ENCODE measurements around the gene EHF.
A peak's percentile ranks its signal among the peaks of the same experiment; 100 is the strongest.

The EHF gene

DNA sequence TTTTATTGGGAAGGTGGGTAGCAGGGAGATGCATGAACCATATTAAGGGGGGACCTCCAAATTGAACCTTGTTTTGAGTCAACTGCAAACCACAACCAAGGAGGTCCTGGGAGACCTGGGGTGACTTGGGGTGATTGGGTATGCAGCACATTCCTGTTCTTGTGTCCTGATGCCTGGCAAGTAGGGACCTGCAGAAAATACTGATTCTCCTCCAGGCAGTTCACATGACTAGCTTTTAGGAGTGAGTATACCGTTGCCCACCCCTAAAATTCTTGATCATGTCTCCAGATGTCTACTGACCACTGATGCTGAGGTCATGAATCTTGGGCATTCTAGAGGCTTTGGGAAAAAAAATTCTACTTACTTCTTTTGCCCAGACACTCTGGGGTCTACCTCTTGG is 6.3 kb downstream of the EHF start:
- DNase-seq, result no peak

DNA sequence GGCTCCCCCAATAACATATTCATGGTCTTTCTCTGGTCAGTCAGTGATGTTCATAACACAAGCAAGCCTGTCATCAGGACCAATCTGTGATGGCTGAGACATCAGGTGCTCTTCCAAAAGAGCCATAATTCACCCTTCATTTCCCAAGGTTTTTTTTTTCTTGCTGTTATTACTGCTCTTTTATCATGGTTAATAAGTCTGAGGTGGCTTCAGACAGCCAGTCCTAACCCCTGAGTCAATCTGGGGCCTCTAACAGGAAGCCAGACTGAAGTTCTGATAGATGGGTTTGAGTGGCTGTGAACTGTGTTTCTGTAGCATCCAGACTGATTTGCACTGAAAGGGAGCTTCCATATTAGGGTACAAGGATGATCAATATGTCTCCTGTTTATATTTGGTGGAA is 8.8 kb downstream of the EHF start:
- peak; percentile 25 for DNase-seq

DNA sequence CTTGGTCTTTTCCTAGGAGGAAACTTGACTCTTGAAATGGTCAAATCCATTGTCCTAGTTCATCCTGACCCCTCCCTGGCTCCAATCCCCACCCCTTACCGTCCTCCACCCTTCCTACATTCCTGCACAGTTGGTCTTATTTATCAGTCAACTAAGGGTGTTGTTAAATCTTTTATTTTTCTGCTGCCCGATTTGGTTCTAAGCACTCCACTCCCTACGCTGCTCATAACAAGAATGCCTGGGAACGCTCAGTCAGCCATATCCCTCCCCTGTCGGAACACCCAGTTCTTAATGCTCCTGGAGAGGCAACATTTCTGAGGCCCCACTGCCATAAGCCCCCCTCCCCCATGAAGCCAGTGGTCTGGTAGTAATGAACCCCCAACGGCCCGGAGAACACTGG is 9.7 kb downstream of the EHF start:
- DNase-seq, result no peak

DNA sequence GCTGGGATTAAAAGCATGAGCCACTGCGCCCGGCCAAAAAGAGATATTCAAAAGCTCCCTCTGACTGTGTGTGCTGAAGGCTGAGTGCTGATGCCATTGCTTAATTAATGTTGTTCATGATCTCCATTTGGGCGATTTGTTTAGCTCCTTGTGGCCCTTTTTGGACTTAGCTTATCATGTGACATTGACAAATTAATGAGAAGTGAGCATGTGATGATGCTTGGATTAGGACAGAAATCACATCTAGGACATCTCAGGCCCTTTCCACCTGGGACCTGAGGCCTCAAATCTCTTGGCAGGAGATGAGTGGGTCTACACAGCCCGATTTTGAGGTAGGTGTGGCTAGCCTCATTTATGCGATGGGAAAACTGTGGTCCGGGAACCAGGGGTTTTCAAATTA is 10.4 kb downstream of the EHF start:
- peak; percentile 54 for DNase-seq

DNA sequence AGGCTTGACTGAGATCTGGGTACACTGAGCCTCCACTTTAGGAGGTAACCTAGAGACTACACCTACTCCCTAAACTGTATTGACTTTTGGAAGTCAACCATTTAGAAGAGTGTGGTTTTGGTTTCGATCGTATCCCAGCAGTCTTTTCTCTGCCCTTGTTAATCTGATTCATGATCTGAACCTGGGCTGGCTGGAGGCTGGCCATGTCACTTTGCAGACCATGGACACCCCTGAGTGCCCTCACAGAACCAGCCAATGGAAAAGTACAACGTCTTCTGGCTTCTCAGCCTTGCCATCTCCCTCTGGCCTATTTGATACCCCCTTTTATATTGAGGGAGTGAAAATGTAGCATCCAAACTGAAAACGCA is 10.8 kb downstream of the EHF start:
- peak; percentile 91 for DNase-seq

DNA sequence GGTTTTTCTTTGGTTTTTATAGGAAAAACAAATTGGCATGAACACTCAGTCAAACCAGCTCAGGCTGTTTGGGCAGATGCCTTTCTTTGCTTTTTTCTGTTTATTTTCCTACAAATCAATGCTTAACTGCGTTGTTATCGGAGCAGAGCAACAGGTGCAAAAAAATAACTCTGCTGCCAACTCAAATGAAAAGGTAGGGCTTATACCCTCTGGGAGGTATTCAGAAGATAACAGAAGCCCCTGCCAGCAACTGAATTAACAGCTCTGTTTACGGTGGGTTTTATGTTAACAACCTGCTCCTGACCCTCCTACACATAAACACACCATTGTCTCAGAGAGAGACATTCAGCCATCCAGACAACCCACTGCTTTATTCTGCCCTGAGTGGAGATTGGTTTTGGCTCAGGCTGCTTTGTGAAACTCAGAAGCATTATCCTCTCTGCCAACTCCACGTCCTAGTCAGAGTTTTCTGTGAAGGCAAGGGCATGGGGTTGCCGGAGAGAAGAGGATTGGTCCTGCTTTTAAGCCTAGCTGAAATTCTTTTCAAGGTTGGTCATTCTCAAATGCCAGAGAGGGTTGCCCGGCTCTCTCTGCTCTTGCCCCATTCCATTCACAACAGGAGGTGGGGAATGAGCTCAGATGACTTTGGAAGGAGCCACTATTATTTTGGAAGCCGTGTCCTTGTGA is 11.4 kb downstream of the EHF start:
- peak; percentile 96 for DNase-seq

DNA sequence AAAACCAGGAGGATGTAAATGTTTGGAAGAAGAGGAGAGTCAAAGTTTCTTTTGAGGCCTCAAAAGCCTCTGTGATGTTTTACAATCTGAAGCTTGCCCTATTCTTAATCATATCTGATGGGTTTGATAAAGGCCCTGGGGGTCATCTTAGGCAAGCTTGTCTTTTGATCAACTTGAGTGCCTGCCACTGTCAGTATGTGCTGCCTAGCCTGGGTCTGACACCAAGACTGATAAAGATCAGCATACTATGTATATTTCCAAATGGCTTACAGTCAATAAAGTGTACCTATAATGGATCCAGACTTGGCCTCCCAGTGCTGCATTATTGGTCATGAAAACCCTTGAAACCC is 12.7 kb downstream of the EHF start:
- peak; percentile 67 for DNase-seq

DNA sequence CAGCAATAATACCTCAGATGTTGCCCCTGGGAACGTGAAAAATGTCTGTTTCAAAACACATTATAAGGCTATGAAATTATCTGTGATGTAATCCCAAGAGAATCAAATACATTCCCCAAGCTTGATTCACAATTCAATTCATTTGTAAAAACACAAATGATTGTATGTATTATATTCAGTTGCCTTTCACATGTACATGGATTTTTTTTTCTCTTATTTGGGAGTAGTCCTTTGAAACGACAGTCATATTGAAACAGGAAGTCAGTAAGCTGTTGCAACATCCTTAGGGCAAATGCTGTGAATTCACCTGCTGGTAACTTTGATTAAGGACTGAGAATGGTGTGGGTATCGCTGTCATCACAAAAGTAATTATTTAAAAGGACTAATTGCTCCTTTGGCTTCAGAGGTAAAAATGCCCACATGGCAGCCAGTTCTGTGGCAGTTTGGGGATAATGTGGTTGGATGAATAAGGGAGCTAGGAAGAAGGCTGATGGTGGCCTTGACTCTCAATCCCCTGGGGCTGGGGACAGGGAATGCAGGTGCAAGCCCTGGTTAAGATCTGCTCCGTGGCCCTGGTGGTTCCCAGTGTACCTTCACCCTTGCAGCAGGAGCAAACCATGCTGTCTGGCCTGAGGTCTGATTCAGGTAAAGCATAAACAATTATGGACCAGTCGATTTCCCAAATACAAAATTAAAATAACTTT is 13.2 kb downstream of the EHF start:
- DNase-seq, result peak; percentile 87

DNA sequence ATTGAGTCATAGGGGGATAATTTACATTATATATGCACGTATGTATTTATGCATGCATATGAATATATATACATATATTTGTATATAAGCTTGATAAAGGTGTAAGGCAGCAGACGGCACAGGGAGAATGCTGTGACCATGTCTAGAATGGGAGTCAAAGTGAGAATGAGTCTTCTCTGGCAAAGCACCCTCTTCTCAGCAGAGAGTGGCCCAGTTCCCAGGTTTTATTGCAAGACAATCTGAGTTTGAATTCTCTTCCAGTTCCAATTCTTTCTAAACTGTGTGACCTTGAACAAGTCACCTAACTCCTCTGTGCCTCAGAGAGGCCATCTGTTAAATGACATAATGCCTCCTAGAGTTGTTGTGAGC is 13.8 kb downstream of the EHF start:
- peak; percentile 13 for DNase-seq

DNA sequence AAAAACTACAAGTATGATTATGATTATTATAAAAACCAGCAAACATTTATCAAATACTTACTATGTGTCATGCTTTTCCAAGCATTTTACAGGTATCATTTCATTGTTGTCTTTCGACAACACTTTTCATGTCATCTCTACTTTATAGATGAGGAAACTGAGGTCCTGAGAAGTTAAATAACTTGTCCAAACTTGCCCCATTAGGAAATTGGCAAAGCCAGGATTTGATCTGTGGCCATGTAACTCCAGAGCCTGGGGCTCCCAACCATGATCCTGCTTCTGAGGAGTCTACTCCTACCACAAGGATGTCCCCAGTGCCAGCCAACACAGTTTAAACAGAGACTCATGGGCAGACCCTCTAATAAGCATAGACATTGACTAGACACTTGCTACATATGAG is 15.2 kb downstream of the EHF start:
- DNase-seq, result no peak

DNA sequence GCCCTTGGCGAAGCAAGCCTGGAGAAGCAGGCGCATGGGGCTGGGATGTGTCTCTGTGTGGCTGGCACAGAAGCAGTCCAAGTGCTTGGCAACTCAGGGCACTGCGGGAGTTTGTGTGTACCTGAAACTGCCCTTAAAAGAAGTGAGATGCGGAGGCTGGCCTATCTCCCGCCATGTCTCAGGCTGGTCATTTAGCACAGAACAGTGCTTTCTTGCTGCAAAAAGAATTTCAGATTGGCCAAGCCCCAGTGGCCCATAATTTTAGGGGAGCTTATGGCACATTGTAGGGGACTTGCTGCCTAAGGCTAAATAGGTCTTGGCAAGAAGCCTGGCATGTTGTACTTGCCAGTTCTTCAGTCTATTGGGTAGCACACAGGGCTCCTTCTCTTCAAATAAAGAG is 16.4 kb downstream of the EHF start:
- DNase-seq, result no peak

DNA sequence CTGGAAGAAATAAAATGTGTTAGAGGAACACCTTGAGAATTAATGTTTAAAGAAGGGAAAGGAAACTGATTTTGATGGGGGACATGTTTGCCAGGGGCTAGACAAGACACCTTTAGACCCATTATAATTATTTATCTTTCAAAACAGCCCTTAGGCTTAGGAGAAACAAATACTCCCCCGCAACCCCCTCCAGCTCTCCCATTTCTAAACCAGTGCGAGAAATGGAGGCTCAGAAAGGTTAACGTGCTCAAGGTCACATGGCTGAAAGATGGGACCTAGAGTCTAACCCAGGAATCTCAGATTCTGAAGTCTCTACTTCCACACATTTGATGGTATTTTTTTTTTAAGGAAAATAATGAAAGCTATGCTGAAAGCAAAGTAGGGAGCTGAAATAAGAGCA is 18.0 kb downstream of the EHF start:
- no peak for DNase-seq

DNA sequence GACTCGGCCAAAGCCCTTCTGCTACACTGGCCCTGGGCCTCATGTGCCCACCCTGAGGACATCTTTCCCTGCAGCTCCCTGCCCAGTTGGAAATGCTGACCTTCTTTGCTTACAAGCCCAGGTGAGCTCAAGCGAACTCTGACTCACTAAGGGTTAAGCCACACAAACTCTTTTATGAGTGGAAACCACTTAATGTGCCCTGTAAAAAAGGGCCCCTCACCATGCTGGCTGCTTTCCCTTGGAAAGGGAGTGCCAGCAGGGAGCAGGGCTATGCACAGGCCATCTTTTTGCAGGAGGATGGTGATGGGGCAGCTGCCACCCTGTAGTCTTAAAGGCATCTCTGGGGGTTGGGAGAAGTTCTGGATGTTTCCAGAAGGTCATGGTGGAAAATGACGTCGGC is 18.7 kb downstream of the EHF start:
- DNase-seq, result no peak

DNA sequence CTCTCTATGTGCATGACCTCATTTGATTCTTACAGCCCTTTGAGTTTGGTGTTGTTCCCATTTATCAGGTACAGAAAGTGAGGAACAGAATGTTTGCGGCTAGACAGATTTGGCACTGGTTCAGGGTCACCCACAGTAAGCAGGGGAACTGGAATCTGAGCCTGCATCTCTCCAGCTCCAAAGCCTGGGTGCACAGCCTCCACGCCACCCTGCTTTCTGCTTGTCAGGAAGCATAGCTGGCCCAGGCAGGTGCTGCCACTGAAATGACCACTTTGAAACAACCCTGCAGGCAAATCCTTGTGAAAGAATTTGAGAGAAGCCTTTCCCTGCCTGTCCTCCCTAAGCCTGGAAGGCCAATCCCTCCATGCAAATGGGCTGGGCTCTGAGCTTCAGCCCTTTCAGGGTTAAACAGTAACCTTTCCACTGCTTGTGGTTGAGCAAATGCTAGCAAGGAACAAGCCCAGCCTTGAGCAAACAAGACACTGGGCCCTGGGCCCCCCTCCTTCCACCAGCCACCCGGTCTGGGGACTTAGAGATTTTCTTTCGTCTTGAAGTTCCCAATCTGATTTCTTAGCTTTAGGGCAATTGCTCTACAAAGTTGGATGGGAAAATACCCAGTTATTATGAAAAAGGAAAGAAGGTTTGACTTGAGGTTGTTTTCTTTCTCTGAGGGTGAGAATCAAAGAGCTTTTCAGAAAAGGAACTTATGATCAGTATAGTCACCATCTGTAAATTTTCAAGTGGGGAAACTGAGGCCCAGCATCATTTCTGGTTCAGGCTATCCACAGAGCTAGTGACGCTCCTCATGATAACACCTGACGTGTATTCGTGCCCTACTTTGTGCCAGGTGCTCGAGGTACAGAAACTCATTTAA is 19.4 kb downstream of the EHF start:
- peak; percentile 56 for DNase-seq

DNA sequence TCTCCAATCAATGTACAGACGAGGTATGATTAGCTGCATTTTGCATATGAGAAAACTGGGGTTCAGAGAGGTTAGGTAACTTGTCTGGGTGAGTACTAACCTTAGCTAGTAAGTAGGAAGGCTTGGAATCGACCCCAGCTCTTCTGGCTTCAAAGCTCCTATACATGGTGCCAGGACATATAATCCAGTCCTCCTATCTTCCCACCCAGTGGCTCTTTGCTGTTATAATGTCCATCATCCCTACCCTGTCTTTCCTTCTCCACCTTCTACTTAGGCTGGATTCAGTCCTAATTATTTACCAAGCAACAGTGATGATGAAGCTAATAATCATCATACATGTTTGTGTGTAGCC is 20.0 kb downstream of the EHF start:
- DNase-seq, result no peak

DNA sequence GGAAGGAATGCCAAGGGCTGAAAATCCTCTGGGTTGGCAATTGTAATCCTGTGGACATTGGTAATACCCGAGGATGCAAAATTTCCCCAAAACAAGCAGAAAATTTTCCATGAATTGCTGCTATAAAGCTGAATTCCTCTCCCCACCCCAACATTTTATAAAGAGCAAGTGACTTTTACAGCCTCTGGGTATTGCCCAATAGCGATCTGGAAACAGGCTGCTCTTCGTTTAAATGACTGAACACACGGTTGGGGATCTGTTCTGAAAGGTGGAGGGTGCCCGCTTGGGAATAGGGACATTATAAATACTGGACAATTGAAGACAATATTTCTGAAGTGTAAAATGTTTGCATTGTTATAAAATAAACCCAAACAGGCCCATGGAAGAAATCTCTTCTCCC is 20.6 kb downstream of the EHF start:
- DNase-seq, result no peak

DNA sequence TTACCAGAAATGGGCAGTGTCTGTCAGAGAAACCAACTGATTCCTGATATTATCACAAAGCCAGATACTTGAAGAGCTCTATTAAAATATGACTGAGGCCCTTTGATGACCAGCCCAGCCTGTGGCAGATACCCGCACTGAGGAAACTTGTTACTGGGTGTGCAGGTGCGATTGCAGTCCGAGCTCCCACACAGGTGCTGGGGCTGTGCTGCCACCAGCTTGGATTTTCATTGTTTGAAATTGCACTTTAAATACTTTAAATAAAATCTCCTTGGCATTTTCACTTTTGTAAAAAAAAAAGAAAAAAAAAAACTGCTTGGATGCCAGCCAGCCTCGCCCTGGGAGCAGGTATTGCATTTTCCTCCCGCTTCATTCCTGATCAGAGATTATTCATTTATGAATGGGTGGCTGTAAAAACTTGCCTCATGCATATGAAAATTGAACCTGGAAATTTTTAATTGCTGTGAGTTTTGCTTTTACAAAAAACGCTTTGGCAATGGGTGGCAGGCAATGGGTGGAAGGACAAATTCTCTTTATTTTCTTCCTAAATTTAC is 21.2 kb downstream of the EHF start:
- peak; percentile 29 for DNase-seq

DNA sequence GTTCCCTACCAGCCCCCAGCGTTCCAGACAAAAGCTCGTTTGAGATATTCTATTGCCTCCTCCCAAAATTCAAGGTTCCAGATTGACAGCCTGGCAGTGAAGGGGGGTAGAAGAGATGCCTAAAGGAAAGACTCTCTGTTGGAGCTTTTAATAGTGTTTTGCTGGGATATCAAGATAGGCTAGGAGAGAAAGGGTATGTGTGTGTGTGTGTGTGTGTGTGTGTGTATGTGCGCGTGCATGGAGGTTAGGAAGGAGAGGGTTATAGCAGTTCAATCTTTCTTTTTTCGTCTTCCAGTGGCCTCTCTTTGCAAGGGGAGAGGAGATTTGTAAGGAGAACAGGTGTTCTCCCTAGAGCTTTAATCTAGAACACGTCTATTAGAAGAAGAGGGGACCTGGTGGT is 22.0 kb downstream of the EHF start:
- no peak for DNase-seq

DNA sequence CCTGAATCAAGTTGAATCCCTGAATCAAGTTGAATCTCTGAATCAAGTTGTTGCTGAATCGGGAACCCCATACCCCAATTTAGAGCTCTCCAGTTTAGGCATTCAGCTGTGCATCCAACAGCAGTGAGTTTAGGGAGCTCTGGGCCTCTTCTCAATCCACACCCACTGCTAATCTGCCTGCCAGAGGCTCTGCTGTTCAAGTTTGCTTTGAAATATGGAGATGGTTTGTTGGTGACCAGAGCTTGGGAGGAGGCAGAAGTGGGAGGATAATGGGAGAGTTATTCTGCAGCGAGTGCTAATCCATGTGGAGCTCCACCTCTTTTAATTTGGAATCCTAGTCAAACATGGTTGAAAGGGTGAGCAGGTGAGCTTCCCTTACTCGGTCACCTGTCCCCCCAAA is 22.4 kb downstream of the EHF start:
- DNase-seq, result no peak

DNA sequence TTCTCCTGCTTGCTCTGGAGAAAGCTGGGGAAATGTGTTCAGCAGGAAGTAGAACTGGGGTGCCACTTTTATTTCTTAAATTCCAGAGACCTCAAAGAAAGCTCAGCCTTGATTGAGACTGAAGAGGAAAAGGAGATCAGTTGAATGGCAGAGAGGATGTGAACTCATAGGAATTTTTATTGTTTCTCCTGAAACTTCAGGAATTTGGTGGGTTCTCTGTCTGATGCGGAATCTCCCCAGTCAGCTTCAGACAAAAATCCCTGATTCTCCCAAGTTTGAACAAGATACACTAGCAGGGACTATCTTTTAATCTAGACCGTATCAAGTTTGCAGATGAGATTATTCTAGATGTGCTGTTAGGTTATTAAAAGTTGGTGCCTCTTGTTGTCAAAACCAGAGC is 23.0 kb downstream of the EHF start:
- no peak for DNase-seq

DNA sequence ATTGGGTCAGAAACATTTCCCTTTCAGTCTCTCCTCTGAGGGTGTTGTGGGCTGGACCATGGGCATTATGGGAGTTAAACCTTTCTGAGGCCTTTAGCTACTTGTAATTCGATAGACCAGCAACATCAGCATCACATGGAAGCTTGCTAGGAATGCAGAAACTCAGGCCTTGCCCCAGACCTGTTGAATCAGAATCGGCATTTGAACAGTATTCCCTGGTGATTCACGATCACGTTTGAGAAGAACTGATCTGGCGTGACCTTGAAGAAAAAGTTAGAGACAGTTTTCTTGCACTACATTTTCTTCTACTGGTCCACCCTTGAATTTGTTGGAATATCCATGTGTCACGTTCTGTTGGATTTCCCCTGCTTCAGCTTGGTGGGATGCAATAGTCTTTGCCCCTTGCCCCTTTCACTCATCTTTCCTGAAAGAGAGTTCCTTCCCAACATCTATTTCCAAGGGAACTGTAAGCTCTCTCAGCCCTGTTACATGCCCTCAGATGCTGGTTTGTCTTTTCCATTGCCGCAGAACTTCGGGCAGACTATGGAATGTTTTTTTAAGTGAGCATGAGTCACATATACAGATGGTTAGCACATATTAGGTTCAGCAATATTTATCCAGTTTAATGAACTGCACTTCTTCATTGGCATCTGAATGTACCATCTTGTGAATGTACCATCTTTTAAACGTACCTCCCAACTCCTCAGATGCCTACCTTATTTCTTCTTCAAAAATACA is 23.9 kb downstream of the EHF start:
- no peak for DNase-seq

DNA sequence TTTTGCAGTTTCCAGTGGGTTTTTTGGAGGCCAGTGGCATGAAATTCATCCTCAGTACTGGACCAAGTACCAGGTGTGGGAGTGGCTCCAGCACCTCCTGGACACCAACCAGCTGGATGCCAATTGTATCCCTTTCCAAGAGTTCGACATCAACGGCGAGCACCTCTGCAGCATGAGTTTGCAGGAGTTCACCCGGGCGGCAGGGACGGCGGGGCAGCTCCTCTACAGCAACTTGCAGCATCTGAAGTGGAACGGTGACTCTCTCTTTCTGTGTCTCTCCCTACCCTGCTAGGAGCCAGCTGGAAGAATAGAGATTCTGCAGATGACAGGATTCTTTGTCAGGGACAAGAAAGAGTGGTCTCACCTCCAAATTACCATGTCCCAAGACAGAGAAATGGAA is 25.5 kb downstream of the EHF start:
- DNase-seq, result no peak

DNA sequence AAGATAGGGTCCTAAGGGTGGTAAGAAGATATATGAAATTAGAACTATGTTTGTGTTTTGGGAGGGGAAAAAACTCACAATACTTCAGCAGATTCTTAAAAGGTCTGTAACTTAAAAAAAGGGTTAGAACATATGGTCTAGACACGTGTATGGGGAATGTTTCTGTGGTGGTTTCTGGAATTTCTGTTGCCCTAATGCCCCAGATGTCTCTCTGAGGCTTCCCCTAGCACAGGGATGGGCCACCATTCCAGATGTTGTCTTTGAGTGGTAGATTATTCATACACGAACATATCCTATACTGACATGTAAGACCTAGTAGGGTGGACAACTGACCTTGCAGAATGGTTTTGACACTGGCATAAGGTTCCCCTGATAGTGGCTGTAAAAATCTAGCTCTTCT is 26.2 kb downstream of the EHF start:
- DNase-seq, result no peak
